DMS53 (cell line): ENCODE results near the gene NOP14.
"Not testable (repeated sequence)": the region's sequence is repeated elsewhere in the genome, so short reads cannot be mapped to it uniquely, and the experiment has no call there.

Experiments used
- DNase-seq: peaks from one replicate; lab custom pipeline; 2025; lab: John Stamatoyannopoulos, UW

Gene NOP14

DNA sequence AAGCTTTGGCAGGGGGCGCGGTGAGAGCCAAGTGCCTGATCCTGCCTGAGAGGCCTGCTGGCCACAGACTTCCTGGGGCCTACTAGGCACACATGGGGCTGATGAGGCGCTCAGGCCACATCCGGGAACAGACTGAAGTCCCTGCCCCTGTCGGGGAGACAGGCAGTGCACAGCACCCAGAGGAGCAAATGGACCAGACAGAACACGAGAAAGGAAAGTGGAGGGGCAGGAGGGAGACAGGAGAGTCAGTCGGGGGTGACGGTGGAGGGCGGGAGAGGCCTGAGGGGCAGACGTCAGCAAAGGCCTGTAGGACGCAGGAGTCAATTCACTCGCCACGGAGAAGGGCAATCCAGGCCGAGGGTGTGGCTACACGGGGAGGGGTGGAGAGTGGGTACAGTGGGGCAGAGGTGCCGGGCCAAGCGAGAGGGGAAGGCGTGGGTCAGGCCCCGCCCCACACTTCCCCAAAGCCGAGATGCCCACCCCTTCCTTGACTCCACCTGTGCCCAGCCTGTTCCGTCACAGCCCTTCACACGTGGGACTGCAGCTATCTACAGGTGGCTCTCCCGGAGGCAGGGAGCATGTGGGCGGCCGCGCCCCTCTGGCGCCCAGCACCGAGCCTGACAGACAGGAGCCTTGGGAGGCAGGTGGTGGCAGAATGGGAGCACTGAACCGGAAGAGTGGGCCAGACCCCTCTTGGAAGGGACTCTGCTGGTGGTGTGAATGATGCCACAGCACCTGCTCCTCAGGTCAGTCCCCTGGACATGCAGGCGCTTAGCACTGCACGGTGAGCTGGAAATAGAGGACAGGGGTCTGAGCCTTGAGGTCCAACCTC lies 20.5 kb downstream of the NOP14 start:
- no peak for DNase-seq

GRCh38 chr4:2942037-2942531 lies 21.1 kb downstream of the NOP14 start:
- no peak for DNase-seq

GRCh38 chr4:2941138-2942036 lies 21.8 kb downstream of the NOP14 start:
- no peak for DNase-seq

DNA sequence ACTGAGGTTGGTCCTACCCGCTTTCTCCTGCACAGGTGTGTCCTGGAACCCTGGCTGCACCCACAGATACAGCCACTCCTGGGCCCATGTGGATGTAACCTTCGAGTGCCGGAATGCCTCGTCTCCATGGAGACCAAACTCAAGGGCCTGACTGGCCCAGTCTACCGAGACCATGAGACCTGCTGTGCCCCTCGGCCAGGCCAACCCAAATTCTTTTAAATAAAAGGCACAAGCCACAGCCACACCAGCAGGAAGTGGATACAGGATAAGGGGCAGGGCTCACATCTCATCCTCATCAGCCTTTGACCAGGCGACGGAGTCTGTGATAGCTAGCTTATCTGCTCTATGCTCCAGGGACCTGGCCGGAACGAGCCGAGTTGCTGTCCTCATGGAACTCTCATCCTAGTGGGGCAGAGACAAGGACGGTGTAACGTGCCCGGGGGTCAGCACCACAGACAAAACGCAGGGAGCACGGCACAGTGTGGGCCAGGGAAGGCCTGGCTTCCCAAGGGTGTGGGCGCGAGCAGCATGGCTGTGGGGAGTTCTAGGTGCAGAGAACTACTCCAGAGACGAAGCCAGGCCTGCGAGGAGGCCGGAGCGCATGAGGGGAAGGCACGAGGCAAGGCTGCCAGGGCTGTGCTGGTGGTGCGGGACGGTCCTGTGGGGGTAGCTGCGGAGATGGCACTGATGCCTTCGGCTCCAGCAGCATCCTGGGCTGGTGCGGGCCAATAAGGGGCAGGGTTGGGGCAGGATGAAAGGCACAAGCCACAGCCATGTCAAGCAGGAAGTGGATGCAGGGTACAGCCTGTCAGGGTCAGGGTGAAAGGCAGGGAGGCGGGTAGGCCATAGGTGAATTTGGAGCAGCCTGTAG lies 22.7 kb downstream of the NOP14 start:
- DNase-seq = no peak

DNA sequence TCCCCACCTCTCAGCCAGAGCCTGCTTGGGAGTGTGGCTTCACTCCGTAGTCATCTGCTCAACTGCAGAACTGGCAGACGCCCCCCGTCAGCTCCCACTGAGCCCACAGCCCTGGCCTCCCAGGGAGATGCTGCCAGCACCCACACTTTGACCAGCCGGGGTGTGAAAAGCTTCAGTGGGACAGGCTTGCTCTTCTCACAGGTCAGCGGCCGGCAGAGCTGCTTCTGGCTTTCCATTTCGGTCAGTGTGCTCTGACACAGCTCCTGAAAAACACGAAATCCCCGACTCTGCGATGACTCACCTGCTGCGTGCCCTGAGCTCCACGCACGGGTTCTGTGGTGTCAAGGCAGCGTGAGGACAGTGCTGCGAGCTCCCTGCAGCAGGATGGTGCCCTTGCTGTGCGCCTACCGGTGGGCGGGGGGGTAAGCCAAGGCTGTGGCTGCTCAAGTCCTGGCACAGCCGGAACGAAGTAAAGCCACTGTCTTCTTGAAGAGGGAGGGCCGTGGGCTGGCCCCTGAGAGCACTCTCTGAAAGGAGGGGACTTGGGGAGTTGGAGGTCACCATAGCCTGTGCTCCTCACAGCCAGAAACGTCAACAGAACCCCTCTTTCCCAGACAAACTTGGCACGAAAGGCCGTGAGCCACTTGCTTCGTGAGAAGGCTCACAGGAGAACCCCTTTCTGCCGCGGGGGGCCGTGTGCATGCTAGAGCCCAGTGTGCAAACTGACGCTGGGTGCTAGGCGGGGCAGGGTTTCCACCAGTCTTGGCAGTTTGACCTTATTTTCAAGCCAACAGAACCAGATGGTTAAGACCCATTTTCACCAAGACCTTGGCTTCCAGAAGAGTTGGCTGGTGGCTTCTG lies 23.6 kb downstream of the NOP14 start:
- DNase-seq = no peak

DNA sequence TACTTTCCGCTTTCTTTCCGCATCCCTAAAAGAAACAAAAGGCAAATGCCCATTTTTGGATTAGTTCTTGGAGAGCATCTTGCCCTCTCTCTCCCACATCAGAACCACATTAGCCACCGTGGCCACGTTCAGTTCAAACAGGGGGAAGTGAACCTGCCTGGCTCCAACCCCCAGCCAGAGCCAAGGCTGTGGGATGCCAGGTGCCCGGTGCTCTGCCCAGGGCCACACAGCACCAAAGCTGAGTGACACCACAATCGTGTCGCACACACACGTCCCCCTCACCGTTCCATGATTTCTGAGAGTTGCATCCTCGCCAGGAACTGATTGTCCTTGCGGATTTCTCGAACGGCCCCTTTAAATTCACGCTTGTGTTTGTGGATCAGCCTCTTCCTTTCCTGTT lies 24.3 kb downstream of the NOP14 start:
- no peak for DNase-seq

- not testable (repeated sequence) for DNase-seq
These were observed 24.8 kb downstream of the NOP14 start for GRCh38 chr4:2938411-2938810.

- DNase-seq = no peak
These were observed 25.2 kb downstream of the NOP14 start for GRCh38 chr4:2937986-2938385.

- peak; percentile 56 for DNase-seq
These were observed 25.9 kb downstream of the NOP14 start for GRCh38 chr4:2937146-2937857.

DNA sequence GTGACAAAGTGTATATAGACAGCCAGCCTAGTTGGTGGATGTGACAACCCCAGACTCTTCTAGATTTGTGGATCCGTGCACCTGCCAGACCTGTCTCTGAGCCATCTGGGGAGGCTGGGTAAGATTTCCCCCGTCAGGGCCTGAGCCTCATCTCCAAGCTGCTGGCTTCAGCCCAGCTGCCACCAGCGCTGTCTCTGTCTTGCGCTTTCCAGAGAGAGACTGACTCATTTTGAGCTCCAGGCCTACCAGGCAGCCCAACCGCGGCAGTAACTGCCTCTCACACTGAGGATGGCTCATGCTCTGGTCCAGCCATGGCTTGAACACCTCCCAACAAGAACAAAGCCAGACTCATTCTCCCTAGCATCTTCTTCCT lies 26.4 kb downstream of the NOP14 start:
- DNase-seq = peak; percentile 73

DNA sequence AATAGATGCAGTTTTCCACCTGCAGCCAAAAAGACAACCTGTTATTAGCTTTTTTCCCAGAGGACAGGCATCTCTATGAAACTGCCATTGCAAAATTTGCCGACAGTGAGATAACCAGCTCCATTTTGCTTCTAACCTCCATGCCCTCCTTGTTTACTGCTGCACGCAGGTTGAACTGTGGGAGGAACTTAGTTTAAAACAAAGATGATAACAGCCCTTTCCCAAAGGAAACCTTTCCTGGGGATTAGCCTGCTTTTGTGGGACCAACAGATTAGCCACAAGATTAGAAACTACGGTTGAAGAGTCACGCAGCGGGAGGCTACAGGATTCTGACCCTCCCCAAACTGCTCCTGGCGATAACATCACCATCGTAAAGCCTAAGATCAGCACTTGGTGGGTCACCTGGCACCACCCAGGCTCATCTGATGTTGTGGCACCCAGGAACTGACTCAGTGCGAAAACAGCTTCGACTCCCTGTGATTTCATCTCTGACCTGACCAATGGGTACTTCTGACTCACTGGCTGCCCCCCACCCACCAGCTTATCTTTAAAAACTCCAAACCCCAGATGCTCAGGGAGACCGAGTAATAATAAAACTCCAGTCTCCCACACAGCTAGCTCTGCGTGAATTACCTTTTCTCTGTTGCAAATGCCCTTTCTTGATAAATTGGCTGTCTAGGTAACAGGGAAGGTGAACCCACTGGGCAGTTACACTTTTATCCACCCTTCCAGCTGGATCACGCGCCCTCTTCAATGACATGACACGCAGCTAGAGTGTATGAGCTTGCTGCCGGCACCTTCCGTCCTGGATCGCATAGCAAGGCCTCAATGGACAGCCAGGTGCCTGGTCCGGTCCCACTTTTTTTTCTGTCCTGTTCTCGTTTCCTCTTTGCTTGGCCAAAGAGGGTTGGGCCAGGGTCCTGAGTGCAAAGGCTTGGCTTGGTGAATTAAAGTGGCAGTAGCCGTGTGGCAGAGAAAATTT lies 27.2 kb downstream of the NOP14 start:
- DNase-seq = peak; percentile 54

DNA sequence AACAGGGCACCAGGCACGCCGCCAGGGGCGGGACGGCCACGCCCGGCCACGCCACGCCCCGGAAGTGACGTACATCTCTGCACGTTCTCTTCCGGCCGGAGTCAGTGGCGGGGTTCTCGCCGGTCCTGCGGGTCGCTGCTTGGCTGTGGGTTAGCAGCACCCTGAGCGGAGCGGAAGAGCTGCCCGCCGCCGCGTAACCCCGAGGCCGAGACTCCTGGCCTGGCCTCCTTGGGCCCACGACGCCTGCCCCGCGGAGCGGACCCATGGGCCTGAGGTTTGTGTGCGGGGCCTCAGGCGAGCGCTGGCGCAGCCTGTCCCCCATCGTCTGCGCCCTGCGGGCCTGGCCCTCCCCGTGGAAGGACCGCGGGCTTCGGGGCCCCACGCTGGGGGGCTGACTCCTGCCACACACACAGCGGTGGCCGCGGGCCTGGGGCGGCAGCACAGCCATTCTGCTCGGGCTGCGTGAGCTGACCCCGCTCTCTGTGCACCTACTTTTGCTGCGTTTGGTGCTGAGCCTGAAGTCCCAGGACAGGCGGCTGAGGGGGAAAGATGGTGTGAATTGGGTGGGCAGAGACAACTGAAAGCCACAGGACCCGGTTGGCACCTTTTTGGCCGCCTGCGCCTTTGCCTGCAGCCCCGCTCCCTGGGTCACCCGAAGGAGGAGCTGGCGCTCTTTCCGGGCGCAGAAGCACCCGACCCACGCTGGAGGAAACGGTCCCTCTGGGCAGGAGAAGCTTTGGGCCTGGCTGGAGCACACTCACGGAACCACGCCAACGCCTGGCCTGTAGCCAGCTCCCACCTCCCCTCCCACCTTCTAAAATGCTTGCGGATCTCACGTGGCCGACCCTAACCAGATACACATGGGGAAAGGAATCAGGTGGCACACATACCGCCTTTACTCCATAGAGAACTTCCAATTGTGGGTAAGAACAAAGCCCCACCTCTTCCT lies 28.1 kb downstream of the NOP14 start:
- peak; percentile 98 for DNase-seq

DNA sequence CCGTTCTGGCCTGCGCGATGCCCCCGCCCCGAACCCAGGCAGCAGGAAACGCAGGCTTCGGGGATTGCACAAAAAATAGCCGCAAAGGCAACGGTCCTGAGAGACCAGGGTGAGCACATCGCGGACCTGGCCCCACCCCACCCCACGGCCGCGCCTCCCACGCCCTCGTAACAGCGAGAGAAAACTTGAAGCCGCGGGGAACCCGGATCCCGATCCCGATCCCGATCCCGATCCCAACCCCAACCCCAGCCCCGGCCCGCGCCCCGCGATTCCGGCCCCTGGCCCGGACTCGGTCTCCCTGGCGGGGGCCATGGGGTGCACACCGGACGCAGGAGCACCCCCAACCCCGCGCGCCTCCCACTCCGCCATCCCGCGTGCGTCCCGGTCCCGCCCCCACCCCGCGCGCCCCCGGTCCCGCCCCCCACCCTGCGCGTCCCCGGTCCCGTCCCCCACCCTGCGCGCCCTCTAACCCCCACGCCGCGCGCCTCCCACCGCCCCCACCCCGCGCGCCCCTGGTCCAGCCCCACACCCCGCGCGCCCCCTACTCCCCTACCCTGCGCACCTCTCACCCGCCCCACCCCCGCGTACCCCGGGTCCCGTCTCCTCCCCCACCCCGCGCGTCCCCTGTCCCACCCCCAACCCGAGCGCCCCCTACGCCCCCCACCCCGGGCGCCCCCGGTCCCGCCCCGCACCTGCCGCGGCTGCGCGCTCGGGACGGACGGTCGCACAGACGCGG lies 29.0 kb downstream of the NOP14 start:
- DNase-seq = peak; percentile 77

- no peak for DNase-seq
These were observed 29.6 kb downstream of the NOP14 start for GRCh38 chr4:2933566-2934076.

DNA sequence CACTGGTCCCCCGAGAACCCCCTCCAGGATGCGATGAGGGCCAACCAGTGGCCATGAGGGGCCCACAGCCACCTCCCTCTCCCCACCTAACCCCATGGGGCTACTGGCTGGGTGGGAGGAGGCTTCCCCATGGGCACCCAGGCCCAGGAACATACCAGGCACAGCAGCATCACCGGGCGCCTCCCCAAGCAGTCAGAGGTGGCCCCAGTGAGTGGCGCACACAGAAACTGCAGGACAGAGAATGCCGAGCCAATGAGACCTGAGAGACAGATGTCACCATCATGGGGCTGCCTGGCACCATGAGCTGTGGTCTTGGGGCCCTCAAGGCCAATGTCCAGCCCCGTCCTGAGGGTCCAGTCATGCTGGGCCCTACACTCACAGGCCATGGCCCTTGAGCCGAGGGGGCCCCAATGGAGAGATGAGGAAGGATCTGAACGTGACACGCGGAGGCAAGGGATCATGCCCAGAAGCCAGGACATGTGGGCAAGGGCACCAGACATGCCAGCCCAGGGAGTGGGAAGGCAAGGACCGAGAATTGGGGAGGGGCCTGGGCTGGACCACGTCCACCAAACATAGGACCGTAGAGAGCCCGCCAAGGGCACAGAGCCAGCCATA lies 30.1 kb downstream of the NOP14 start:
- peak; percentile 54 for DNase-seq

DNA sequence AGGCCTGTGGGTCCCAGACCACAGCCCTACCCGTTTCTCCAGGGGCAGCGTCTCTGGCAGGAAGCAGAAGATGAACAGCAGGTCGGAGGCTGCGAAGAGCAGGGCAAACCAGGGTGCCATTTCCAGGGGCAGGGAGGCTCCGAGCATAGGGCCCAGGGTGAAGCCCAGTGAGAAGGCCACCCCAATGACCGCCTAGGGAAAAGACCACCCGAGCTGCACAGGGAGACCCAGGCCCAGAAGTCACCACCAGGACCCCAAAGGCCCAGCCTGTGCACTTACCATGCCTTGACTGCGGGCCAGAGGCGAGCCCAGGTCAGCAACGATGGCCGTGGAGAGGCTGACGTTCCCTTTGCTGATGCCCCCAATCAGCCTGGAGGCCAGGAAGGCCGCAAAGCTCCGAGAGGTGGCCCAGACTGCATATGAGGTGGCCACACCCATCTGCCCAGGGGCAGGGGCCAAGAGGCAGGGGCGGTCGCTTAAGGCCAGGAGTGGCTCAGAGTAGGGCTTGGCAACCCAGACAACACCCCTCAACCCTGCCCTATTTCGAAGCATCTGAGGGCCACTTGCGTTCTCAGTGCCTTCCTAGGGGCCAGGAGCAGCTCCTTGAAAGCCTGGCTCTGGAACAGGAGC lies 30.8 kb downstream of the NOP14 start:
- no peak for DNase-seq
